ENCODE measurements around the gene CMC4.

DNA sequence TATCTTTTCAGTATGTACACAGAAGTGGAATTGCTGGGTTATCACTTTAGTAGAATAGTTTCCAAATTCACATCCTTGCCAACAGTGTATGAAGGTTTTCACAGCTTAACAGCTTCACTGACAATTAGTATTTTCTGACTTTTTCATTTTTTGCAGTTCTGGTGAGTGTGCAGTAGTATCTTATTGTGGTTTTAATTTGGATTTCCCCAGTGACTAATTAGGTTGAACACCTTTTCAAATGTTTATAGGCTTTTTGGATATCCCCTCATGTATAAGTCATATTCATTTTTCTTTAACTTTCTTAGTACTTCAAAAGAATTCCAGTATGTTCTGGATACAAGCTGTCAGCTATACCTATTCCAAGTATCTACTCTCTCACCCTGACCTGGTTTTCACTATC lies 37.5 kb upstream of the CMC4 start:
- no peak for TF ChIP-seq POLR2AphosphoS5 (IDR thresholded peaks at IDR 0.05; ENCODE audit: low read depth, low read length)
- TF ChIP-seq SIN3A (IDR thresholded peaks at IDR 0.05; ENCODE audit: borderline replicate concordance, insufficient read depth, low read length) = no peak
- TF ChIP-seq, protein P1, sequence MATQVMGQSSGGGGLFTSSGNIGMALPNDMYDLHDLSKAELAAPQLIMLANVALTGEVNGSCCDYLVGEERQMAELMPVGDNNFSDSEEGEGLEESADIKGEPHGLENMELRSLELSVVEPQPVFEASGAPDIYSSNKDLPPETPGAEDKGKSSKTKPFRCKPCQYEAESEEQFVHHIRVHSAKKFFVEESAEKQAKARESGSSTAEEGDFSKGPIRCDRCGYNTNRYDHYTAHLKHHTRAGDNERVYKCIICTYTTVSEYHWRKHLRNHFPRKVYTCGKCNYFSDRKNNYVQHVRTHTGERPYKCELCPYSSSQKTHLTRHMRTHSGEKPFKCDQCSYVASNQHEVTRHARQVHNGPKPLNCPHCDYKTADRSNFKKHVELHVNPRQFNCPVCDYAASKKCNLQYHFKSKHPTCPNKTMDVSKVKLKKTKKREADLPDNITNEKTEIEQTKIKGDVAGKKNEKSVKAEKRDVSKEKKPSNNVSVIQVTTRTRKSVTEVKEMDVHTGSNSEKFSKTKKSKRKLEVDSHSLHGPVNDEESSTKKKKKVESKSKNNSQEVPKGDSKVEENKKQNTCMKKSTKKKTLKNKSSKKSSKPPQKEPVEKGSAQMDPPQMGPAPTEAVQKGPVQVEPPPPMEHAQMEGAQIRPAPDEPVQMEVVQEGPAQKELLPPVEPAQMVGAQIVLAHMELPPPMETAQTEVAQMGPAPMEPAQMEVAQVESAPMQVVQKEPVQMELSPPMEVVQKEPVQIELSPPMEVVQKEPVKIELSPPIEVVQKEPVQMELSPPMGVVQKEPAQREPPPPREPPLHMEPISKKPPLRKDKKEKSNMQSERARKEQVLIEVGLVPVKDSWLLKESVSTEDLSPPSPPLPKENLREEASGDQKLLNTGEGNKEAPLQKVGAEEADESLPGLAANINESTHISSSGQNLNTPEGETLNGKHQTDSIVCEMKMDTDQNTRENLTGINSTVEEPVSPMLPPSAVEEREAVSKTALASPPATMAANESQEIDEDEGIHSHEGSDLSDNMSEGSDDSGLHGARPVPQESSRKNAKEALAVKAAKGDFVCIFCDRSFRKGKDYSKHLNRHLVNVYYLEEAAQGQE (IDR thresholded peaks at IDR 0.05; ENCODE audit: insufficient read depth in 1 of 2, low read depth in 2 of 2, low read length in 2 of 2) = no peak
- no peak for TF ChIP-seq TAF1 (IDR thresholded peaks at IDR 0.05; ENCODE audit: borderline replicate concordance, insufficient read depth, low read length)
- TF ChIP-seq FOXP2 (optimal IDR thresholded peaks at IDR 0.05; ENCODE audit: borderline replicate concordance, extremely low read depth, extremely low read length, insufficient read depth) = no peak

All from PFSK-1 (cell line).